ENCODE data around the gene C1orf56.

DNA sequence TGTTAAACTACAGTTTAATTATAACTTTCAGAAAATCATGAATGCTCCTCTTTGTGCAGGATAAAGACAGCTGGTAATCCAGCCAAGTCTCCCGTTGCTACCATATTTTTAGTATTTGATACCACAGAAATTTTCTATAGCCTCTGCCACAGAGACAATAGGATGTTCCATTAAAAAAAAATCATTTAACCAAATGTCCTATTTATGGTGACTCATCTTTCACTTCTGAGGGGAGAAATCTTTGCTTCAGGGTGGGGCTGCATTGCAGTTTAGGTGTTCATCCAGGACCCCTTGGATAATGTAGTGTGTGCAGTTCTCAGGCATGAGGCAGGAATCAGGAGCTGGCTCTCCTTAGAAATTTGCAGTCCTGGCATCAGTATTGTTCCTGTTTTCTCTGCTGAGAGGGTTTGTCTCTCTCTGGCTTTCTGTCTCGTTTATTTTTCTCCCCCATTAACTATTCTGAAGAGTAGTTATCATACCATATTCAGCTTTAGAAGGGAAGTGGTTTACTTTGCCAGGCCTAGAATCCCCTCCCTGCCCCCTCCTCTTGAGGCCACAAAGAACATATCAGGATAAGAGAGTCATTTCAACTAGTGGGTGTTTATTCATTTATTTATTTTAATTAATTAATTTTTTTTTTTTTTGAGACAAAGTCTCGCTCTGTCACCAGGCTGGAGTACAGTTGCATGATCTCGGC, 36.2 kb upstream of the C1orf56 start:
- TF ChIP-seq, protein P1, sequence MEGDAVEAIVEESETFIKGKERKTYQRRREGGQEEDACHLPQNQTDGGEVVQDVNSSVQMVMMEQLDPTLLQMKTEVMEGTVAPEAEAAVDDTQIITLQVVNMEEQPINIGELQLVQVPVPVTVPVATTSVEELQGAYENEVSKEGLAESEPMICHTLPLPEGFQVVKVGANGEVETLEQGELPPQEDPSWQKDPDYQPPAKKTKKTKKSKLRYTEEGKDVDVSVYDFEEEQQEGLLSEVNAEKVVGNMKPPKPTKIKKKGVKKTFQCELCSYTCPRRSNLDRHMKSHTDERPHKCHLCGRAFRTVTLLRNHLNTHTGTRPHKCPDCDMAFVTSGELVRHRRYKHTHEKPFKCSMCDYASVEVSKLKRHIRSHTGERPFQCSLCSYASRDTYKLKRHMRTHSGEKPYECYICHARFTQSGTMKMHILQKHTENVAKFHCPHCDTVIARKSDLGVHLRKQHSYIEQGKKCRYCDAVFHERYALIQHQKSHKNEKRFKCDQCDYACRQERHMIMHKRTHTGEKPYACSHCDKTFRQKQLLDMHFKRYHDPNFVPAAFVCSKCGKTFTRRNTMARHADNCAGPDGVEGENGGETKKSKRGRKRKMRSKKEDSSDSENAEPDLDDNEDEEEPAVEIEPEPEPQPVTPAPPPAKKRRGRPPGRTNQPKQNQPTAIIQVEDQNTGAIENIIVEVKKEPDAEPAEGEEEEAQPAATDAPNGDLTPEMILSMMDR (IDR thresholded peaks at IDR 0.05) = no peak
- no peak for TF ChIP-seq POLR2A (IDR thresholded peaks at IDR 0.05)

All from Peyer's patch (tissue), 4 donors.